Activated CD4-positive, alpha-beta memory T cell treated with anti-CD3 and anti-CD28 coated beads, Interleukin-2, amount 10 ng/mL, durations not matched to agents 7 days and 5 days (primary cell): ENCODE results near the gene KCMF1. TPM values are rescaled to one million over a fixed set of nuclear protein-coding genes. Genes with fewer than 3 reads are reported as not detected.

ENCODE experiments used
- CTCF ChIA-PET: fragments of 350-600 bp; sonication (Branson Sonifier 250); formaldehyde crosslinking; loops from one replicate; lab custom pipeline; 2021; ENCODE audit warnings: antibody characterized with exemption, inconsistent platforms; lab: Charles Lee
- POLR2A ChIA-PET: fragments of 350-600 bp; sonication (Branson Sonifier 250); formaldehyde crosslinking; loops from one replicate; lab custom pipeline; 2021; ENCODE audit warnings: antibody characterized with exemption; lab: Charles Lee
- DNase-seq: peaks from one replicate; pipeline ENCODE4 v3.0.0-alpha.2; 2020
- H3K27ac Mint-ChIP-seq: one replicate; pipeline ENCODE4 v1.8.0; 2021; ENCODE audit warnings: mild to moderate bottlenecking, mixed read lengths
- H3K27me3 Mint-ChIP-seq: one replicate; pipeline ENCODE4 v1.8.0; 2021; ENCODE audit warnings: mixed read lengths
- H3K36me3 Mint-ChIP-seq: one replicate; pipeline ENCODE4 v1.8.0; 2021; ENCODE audit warnings: low read depth, mixed read lengths
- H3K4me1 Mint-ChIP-seq: one replicate; pipeline ENCODE4 v1.8.0; 2021; ENCODE audit warnings: mixed read lengths
- H3K4me3 Mint-ChIP-seq: one replicate; pipeline ENCODE4 v1.8.0; 2021; ENCODE audit warnings: mild to moderate bottlenecking, mixed read lengths
- H3K9me3 Mint-ChIP-seq: one replicate; pipeline ENCODE4 v1.8.0; 2021; ENCODE audit warnings: mixed read lengths
- total RNA-seq, 2 experiments: library from RNA; stranded (reverse); gene quantifications; one replicate each; pipeline ENCODE4 v1.2.3, GENCODE V29; 2021

KCMF1 gene
- total RNA-seq, 2 experiments from 2014 or later, result 87.0 to 92.9 TPM

DNA sequence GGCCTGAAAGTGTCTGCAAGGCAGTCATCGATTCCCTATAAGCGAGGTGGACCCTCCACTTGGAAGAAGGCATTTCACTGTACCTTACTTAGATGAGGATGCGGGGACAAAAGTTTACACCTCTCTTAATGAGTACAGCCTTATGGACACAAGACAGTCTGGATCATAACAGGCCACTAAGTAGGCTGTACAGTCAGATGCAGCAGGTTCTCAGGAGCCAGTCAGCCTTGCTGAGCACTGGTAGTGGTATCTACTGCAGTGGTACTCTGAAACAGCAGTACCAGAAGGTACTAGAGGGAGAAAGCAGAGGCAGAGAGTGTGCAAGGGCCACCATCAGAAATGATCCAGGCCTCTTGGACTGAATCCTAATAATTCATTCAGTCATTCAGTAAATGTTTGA, 77.6 kb downstream of the KCMF1 start:
- ChIA-PET POLR2A (no interaction called here), CTCF (no interaction called here)
- peaks cover 5% of the 10 kb centered on the region for H3K4me1 Mint-ChIP-seq
- peaks cover 59% of the 10 kb centered on the region for H3K36me3 Mint-ChIP-seq
- DNase-seq, result no peak
- H3K27me3 Mint-ChIP-seq, result no peaks in the 10 kb centered on the region
- peak overlapping the region; percentile 6 for H3K27ac Mint-ChIP-seq
- H3K4me3 Mint-ChIP-seq, result no peak overlapping the region
- H3K9me3 Mint-ChIP-seq, result no peaks in the 10 kb centered on the region

DNA sequence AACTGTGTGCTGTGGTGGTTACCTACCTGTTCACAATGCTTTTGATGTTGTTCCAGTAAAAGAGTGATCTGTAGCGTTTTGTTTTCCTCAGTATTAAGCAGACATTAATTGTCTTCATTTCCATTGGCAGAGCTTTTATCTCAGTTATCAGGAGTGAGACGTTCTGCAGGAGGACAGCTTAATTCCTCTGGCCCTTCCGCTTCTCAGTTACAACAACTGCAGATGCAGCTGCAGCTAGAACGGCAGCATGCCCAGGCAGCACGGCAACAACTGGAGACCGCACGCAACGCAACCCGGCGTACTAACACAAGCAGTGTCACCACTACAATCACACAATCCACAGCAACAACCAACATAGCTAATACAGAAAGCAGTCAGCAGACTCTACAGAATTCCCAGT, 78.3 kb downstream of the KCMF1 start:
- H3K4me1 Mint-ChIP-seq, result peaks cover 12% of the 10 kb centered on the region
- POLR2A ChIA-PET, result interaction anchor here (0.6 to 1.0 kb wide), 2 partner anchors 9 to 10 kb away, joined by 3 read pairs; no protein-coding TSS in a partner anchor
- CTCF ChIA-PET, result no interaction called here
- H3K27me3 Mint-ChIP-seq, result no peaks in the 10 kb centered on the region
- DNase-seq, result no peak
- no peak overlapping the region for H3K4me3 Mint-ChIP-seq
- H3K27ac Mint-ChIP-seq, result peak overlapping the region; percentile 3
- H3K36me3 Mint-ChIP-seq, result peaks cover 59% of the 10 kb centered on the region
- no peaks in the 10 kb centered on the region for H3K9me3 Mint-ChIP-seq

DNA sequence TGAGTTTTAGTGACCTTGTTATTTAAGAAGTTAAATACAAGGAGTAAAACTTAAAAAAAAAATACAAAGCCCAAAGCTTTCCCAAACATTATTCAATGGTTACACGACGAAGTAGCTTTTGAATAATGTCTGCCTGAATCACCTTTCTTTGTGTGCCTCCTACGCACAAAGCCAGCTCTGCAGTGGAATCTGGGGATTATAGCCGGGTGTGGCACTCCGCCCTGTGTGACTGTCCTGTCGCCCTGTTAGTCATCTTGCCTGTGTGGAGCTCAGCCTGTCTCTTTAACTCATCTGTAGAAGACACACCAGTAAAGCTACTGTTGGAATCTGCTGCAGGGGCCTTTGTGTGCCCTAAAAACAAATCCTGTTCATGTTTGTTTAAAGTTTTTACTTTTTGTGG, 82.8 kb downstream of the KCMF1 start:
- no peak for DNase-seq
- Mint-ChIP-seq H3K27ac (no peak overlapping the region), H3K4me1 (peaks cover 40% of the 10 kb centered on the region), H3K36me3 (peaks cover 58% of the 10 kb centered on the region), H3K27me3 (no peaks in the 10 kb centered on the region), H3K9me3 (no peaks in the 10 kb centered on the region), H3K4me3 (no peak overlapping the region)
- CTCF ChIA-PET, result interaction anchor here (0.5 to 2.3 kb wide), 6 partner anchors 8 to 234 kb away, joined by 3 to 9 read pairs (median 6); no protein-coding TSS in a partner anchor
- POLR2A ChIA-PET, result interaction anchor here (0.7 to 1.9 kb wide), 5 partner anchors 8 to 595 kb away, joined by 3 to 4 read pairs (median 3); partner anchors contain the start of gene SUCLG1

DNA sequence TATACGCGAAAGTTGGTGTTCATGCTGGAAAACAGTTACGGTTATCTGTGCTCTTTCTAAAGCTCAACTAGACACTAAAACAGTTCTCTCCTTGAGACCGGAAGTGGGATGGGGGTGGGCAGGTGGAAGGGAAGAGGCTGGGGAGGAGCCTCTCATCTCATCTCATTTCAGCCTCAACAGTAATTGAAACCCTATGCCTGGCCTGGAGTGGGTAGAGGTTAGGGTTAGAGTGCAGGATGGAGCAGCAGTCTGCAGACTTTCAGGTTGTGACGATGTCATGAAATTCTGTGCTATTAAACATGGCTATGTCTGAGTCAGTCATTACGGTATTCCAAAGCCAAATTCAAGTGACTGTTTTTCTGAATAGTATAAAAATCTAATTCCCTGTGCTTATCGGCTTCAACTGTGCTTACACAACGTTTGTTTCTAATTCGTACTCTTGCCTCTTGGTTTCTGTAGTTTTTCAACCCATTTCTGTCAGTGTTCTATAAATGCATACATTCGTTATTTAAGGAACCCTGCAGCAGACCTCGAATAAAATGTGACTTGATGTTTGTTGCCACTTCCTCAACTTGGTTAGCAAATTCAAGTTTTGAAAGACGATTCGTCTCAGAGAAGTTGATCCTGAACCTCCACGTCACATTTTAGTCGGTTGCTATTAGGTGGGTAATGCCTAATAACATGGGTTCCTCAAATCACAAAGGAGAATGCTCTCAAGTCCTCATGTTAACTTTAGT, 86.4 kb downstream of the KCMF1 start:
- H3K27ac Mint-ChIP-seq, result no peak overlapping the region
- no peaks in the 10 kb centered on the region for H3K9me3 Mint-ChIP-seq
- ChIA-PET CTCF (interaction anchor here (0.6 to 1.3 kb wide), 3 partner anchors 9 to 132 kb away, joined by 3 read pairs; no protein-coding TSS in a partner anchor), POLR2A (no interaction called here)
- H3K4me3 Mint-ChIP-seq, result no peak overlapping the region
- peaks cover 10% of the 10 kb centered on the region for H3K27me3 Mint-ChIP-seq
- DNase-seq, result no peak
- H3K36me3 Mint-ChIP-seq, result peaks cover 35% of the 10 kb centered on the region
- peaks cover 40% of the 10 kb centered on the region for H3K4me1 Mint-ChIP-seq

DNA sequence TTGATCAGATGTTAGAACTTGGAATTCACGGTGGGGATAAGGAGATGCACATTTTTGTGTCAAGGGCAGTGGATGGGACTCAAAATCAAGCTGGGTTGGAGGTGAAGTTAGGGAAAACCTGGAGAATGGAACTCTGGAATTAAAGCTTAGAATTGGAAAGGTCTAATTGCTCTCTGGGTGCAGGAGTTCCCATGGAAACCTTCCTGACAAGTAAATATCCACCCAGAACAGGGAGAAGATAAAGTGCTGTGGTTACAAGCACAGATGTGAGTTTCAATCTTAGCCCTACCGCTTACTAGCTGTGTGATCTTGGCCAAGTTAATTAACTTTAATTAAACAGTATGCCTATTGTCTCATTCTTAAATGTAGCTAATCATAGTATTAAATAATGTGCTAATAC, 90.9 kb downstream of the KCMF1 start:
- no peak for DNase-seq
- Mint-ChIP-seq H3K27ac (no peak overlapping the region), H3K9me3 (no peaks in the 10 kb centered on the region), H3K27me3 (peaks cover 24% of the 10 kb centered on the region), H3K36me3 (peaks cover 2% of the 10 kb centered on the region), H3K4me1 (peaks cover 10% of the 10 kb centered on the region), H3K4me3 (no peak overlapping the region)
- ChIA-PET POLR2A (no interaction called here), CTCF (interaction anchor here (1.3 kb wide), 1 partner anchor 136 kb away, joined by 5 read pairs; no protein-coding TSS in a partner anchor)

DNA sequence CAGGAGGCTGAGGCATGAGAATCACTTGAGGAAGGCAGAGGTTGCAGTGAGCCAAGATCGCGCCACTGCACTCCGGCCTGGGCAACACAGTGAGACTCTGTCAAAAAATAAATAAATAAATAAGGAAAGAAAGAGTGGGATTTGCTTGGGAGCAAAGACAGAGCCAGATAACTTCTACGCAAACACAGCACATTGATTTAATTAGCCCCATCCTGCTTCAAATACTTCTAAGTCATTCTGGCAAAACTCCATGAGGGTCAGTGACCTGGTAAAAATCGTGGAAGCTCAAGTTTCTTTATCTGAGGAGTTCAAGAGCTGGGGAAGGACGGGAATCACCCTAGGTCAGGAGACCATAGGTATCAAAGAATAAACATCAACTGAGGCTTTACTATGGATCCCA, 91.6 kb downstream of the KCMF1 start:
- POLR2A ChIA-PET, result no interaction called here
- Mint-ChIP-seq H3K27ac (no peak overlapping the region), H3K36me3 (peaks cover 2% of the 10 kb centered on the region), H3K27me3 (peaks cover 29% of the 10 kb centered on the region), H3K4me1 (peaks cover 5% of the 10 kb centered on the region), H3K4me3 (no peak overlapping the region), H3K9me3 (no peaks in the 10 kb centered on the region)
- CTCF ChIA-PET, result interaction anchor here (1.3 kb wide), 1 partner anchor 137 kb away, joined by 5 read pairs; no protein-coding TSS in a partner anchor
- no peak for DNase-seq

DNA sequence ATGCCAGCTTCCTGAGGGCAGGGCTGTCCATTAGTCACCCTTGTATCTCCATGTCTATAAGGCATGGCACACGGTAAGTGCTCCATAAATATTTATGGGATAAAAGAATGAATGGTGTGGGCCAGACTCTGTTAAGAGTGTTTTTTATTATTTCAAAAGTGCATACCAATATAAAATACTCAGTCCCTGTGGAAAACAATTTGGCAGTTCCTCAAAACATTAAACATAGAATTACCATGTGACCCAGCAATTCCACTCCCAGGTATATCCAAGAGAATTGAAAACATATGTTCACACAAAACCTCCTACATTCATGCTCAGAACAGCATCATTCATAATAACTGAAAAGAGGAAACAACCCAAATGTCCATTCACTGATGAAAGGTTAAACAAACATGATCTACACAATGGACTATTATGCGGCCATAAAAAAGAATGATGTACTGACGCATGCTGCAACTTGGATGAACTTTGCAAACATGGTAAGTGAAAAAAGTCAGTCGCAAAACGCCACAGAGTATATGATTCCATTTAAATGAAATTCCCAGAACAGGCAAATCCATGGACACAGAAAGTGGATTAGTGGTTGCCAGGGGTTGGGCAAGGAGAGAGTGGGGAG, 93.1 kb downstream of the KCMF1 start:
- POLR2A ChIA-PET, result no interaction called here
- DNase-seq, result no peak
- Mint-ChIP-seq H3K9me3 (no peaks in the 10 kb centered on the region), H3K4me3 (no peak overlapping the region), H3K27me3 (peaks cover 34% of the 10 kb centered on the region), H3K27ac (no peak overlapping the region), H3K36me3 (no peaks in the 10 kb centered on the region), H3K4me1 (peaks cover 2% of the 10 kb centered on the region)
- CTCF ChIA-PET, result interaction anchor here (0.6 kb wide), 1 partner anchor 805 kb away, joined by 3 read pairs; no protein-coding TSS in a partner anchor

DNA sequence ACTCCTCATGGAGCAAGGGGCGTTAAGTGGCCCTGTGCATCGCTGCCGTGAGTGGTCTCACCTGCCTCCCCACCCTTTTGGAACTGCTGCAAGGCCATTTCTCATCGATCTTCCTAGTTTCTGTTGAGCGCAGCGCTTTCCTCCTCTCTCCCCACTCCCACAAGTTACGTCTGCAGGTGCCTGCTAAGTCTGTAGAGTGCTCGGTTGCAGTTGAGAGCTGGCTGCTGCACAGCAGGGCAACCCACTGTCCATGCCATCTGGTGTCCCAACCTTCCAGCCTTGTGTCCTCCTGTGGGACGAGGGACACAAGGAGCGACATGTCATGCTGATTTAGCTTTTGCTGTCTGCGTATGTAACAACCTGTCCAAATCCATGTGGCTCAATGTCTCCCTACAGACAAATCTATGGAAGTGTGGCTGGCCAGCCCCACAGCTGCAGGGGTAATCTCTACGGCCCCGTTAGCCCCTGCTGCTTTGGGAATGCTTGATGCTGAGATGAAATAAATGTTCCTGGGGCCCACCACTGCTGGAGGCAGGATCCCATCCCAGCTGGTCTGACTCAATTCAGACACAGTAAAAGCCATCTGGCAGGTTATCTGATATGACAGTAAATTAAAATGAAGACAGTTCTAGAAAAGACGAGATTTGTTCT, 94.1 kb downstream of the KCMF1 start:
- Mint-ChIP-seq H3K4me3 (no peak overlapping the region), H3K27ac (no peak overlapping the region), H3K9me3 (no peaks in the 10 kb centered on the region), H3K36me3 (no peaks in the 10 kb centered on the region), H3K27me3 (peaks cover 34% of the 10 kb centered on the region), H3K4me1 (peaks cover 2% of the 10 kb centered on the region)
- CTCF ChIA-PET, result interaction anchor here (2.3 to 2.5 kb wide), 2 partner anchors 220 to 234 kb away, joined by 10 to 24 read pairs; no protein-coding TSS in a partner anchor
- no peak for DNase-seq
- POLR2A ChIA-PET, result no interaction called here

DNA sequence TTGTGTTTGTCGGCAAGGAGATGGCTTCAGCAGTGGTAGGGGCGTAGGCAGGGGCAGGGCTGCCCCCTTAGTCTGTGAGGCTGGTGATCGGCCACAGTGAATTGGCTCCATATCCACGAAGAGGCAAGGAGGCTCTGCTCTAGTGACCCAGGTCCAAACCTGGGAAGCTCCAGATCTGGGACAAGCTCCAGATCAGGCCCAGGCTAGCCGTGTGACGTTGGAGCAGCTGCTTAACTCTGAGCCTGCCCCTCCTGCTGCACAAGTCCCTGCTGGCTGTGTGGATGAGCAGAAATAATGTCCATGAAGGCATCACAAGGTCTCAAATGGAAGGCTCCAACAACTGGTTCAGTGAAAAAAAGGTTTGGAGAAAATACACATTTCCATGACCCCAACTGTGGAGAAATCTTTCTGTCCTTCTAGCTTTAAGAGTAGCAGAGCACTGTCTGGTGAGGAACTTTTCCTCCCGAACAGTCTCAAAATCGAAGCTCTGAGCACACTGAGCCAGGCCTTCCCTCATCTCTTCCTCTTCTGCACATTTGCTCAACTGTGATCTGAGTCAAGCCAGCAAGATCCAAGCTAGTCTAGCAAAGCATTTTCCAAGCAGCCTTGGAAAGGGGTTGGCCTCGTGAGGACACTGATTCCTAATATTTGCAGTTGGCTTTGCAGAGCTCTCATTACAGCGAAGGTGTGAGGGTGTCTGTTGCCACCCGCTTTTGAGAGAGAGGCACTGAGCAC, 95.2 kb downstream of the KCMF1 start:
- H3K36me3 Mint-ChIP-seq, result no peaks in the 10 kb centered on the region
- H3K27me3 Mint-ChIP-seq, result peaks cover 38% of the 10 kb centered on the region
- ChIA-PET CTCF (interaction anchor here (0.7 to 2.5 kb wide), 11 partner anchors 10 to 233 kb away, joined by 3 to 24 read pairs (median 3); no protein-coding TSS in a partner anchor), POLR2A (interaction anchor here (0.5 kb wide), 1 partner anchor 12 kb away, joined by 3 read pairs; no protein-coding TSS in a partner anchor)
- H3K27ac Mint-ChIP-seq, result no peak overlapping the region
- no peaks in the 10 kb centered on the region for H3K9me3 Mint-ChIP-seq
- no peak for DNase-seq
- H3K4me3 Mint-ChIP-seq, result no peak overlapping the region
- H3K4me1 Mint-ChIP-seq, result peaks cover 2% of the 10 kb centered on the region

DNA sequence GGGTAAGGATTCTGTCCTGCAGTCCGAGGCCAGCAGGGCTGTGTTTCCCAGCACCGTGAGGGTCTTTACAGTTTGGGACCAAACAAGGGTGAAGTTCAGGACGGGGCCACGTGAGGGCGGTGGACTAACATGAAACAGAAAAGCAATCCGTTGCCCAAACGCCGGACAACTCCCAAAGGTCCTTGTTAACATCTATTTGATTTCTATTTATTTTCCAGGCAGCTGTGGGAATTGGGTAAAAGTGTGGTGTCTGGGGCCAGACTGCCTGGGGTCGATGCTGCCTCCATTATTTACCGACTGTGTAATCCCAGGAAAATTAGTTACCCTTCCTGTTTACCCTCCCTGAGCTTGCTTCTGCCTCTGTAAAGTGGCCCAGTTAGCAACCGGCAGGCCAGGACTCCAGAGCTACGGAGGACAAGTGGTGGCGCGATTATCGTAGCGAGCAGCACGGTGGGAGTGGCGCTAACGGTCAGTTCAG, 96.0 kb downstream of the KCMF1 start:
- CTCF ChIA-PET, result interaction anchor here (0.9 to 2.5 kb wide), 10 partner anchors 11 to 232 kb away, joined by 3 to 24 read pairs (median 4); no protein-coding TSS in a partner anchor
- no peak overlapping the region for H3K27ac Mint-ChIP-seq
- no peaks in the 10 kb centered on the region for H3K9me3 Mint-ChIP-seq
- H3K4me3 Mint-ChIP-seq, result no peak overlapping the region
- peak; percentile 45 for DNase-seq
- peaks cover 2% of the 10 kb centered on the region for H3K4me1 Mint-ChIP-seq
- H3K36me3 Mint-ChIP-seq, result no peaks in the 10 kb centered on the region
- peaks cover 32% of the 10 kb centered on the region for H3K27me3 Mint-ChIP-seq
- POLR2A ChIA-PET, result no interaction called here

DNA sequence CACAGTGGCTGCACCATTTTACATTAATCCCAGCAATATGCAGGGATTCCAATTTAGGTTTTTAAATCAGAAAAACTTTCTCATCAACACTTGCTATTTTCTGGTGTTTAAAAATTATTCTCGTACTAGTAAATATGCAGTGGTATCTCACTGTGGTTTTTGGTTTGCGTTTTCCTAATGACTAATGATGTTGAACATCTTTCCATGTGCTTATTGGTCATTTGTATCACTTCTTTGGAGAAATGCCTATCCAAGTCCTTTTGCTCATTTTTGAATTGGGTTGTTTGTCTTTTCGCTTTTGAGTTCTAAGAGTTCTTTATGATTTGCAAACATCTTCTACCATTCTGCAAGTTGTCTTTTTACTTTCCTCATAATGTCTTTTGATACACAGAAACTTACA, 100.1 kb downstream of the KCMF1 start:
- no peak for DNase-seq
- Mint-ChIP-seq H3K4me1 (peaks cover 2% of the 10 kb centered on the region), H3K36me3 (no peaks in the 10 kb centered on the region), H3K27ac (no peak overlapping the region), H3K27me3 (peaks cover 27% of the 10 kb centered on the region), H3K9me3 (no peaks in the 10 kb centered on the region), H3K4me3 (no peak overlapping the region)
- CTCF ChIA-PET, result no interaction called here
- POLR2A ChIA-PET, result no interaction called here

DNA sequence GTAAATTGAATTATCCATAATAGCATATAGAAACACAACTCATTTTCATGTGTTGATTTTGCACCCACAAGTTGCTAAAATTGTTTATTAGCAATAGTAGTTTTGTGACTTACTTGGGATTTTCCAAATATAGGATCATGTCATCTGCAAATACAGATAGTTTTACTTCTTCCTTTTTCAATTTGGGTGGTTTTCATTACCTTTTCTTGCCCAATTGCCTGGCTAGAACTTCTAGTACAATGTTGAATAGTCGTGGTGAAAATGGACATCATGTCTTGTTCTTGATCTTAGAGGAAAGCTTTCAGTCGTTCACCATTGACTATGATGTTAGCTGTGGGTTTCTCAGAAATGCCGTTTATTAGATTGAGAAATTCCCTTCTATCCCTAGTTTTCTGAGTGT, 102.1 kb downstream of the KCMF1 start:
- Mint-ChIP-seq H3K36me3 (no peaks in the 10 kb centered on the region), H3K27ac (no peak overlapping the region), H3K4me1 (no peaks in the 10 kb centered on the region), H3K4me3 (no peak overlapping the region), H3K27me3 (peaks cover 18% of the 10 kb centered on the region), H3K9me3 (no peaks in the 10 kb centered on the region)
- CTCF ChIA-PET, result interaction anchor here (0.6 kb wide), 1 partner anchor 339 kb away, joined by 3 read pairs; no protein-coding TSS in a partner anchor
- no peak for DNase-seq
- POLR2A ChIA-PET, result no interaction called here
